Suprapubic skin (tissue), 4 donors: Measurements from ENCODE around the gene ZNF778. TPM values are rescaled to one million over a fixed set of nuclear protein-coding genes. Genes with fewer than 3 reads are reported as not detected.
A peak's percentile ranks its signal among the peaks of the same experiment; 100 is the strongest.

Experiments used
- DNase-seq, 2 donors: peaks; one replicate each; pipeline ENCODE4 v3.0.0-alpha.2; 2019; ENCODE audit warnings: low spot score in 2 of 2
- H3K27ac ChIP-seq: fragments of 200-600 bp; sonication (generic); one replicate; pipeline ENCODE4 v1.5.1; 2019
- H3K27me3 ChIP-seq: fragments of 200-600 bp; sonication (generic); one replicate; pipeline ENCODE4 v1.5.1; 2019
- H3K36me3 ChIP-seq: fragments of 200-600 bp; sonication (generic); one replicate; pipeline ENCODE4 v1.5.1; 2019
- H3K4me1 ChIP-seq: fragments of 200-600 bp; sonication (generic); one replicate; pipeline ENCODE4 v1.5.1; 2019
- H3K4me3 ChIP-seq: fragments of 200-600 bp; sonication (generic); one replicate; pipeline ENCODE4 v1.5.1; 2019; ENCODE audit warnings: mild to moderate bottlenecking
- H3K9me3 ChIP-seq: fragments of 200-600 bp; sonication (generic); one replicate; pipeline ENCODE4 v1.5.1; 2019
- CTCF ChIP-seq, 2 donors: fragments of 200-600 bp in 1 of 2; fragments of 450-650 bp in 1 of 2; sonication (generic) in 1 of 2; IDR thresholded peaks; one replicate each; pipeline ENCODE4 v1.5.1; 2016 to 2019; ENCODE audit warnings: antibody characterized with exemption in 2 of 2, mild to moderate bottlenecking in 1 of 2, moderate library complexity in 1 of 2
- EP300 ChIP-seq: sonication (generic); formaldehyde crosslinking; IDR thresholded peaks from one replicate; pipeline ENCODE4 v1.6.1; 2017; ENCODE audit warnings: antibody characterized with exemption
- POLR2A ChIP-seq, 2 donors: fragments of 450-650 bp; IDR thresholded peaks; one replicate each; pipeline ENCODE4 v1.6.1; 2017; ENCODE audit warnings: antibody characterized with exemption in 2 of 2, mild to moderate bottlenecking in 2 of 2, moderate library complexity in 2 of 2
- POLR2AphosphoS5 ChIP-seq, 3 donors: sonication (generic); formaldehyde crosslinking; IDR thresholded peaks; one replicate each; pipeline ENCODE4 v1.6.1; 2017; ENCODE audit warnings: antibody characterized with exemption in 3 of 3
- WGBS: methylation state at CpG from one replicate; pipeline ENCODE4 v1.1.5; 2018; 5-methylcytosine and 5-hydroxymethylcytosine counted together
- total RNA-seq, 4 donors: library from RNA; depleted of rRNA; stranded (reverse); fragments of >200 nt; gene quantifications; one replicate each; pipeline ENCODE4 v1.1.0, GENCODE V29; 2016

The ZNF778 gene
- total RNA-seq, 4 donors from 2014 or later = 22.0 to 69.6 (median 26.0) TPM

GRCh38 chr16:89192956-89193575, 24.4 kb upstream of the ZNF778 start:
- 3% methylated on average over 23 of the region's 39 CpGs for WGBS

GRCh38 chr16:89193576-89194293, 23.8 kb upstream of the ZNF778 start:
- no peak overlapping the region for H3K4me3 ChIP-seq
- H3K9me3 ChIP-seq = no peaks in the 10 kb centered on the region
- H3K27me3 ChIP-seq = peaks cover 26% of the 10 kb centered on the region
- 72% methylated on average over 13 of the region's 38 CpGs for WGBS
- no peak for TF ChIP-seq EP300
- no peak for TF ChIP-seq POLR2AphosphoS5 (IDR thresholded peaks at IDR 0.05)
- no peak for TF ChIP-seq POLR2A (IDR thresholded peaks at IDR 0.05)
- no peak for TF ChIP-seq CTCF (IDR thresholded peaks at IDR 0.05)
- peak in 1 of 2 donors; percentile 70 for DNase-seq
- H3K36me3 ChIP-seq = no peaks in the 10 kb centered on the region
- H3K27ac ChIP-seq = no peak overlapping the region
- H3K4me1 ChIP-seq = peaks cover 22% of the 10 kb centered on the region

More at GRCh38 chr16:89192956-89193575, 24.4 kb upstream of the ZNF778 start:
- Histone ChIP-seq H3K4me1 (peaks cover 22% of the 10 kb centered on the region), H3K4me3 (no peak overlapping the region), H3K27me3 (peaks cover 19% of the 10 kb centered on the region), H3K9me3 (no peaks in the 10 kb centered on the region), H3K27ac (no peak overlapping the region), H3K36me3 (no peaks in the 10 kb centered on the region)
- peak in 1 of 2 donors; percentile 70 for DNase-seq
- TF ChIP-seq POLR2A (IDR thresholded peaks at IDR 0.05) (no peak), EP300 (no peak), POLR2AphosphoS5 (IDR thresholded peaks at IDR 0.05) (no peak), CTCF (IDR thresholded peaks at IDR 0.05) (no peak)

DNA sequence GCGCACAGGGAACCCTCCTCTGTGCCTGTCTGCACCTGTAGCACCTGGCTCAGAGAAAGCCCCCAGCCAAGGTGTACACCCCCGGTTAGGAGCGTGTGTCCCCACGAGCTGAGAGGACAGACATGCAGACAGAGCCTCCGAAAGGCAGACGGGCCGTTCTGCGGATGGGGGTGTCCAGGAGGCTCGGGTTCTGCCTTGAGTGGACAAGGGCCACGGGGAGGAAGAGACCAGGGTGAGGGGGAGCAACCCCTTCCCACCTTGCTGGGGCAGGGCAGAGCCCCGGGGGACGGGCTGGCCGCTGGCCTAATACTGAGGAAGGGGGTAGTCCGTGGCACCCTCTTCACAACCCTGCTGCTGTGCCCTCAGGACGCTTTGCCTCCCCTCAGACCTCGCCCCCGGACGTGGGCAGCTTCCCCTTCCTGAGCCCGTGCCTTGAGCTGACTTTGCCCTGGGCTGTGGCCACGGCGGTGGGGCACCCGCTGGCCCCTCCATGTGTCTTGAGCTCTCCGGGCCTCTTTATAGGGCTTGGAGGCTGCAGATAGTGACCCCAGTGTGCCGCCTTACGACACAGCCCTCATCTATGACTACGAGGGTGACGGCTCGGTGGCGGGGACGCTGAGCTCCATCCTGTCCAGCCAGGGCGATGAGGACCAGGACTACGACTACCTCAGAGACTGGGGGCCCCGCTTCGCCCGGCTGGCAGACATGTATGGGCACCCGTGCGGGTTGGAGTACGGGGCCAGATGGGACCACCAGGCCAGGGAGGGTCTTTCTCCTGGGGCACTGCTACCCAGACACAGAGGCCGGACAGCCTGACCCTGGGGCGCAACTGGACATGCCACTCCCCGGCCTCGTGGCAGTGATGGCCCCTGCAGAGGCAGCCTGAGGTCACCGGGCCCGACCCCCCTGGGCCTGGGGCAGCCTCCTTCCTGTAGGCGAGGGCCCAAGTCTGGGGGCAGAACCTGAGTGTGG, 22.9 kb upstream of the ZNF778 start:
- DNase-seq = peak in 1 of 2 donors; percentile 66
- no peaks in the 10 kb centered on the region for H3K36me3 ChIP-seq
- no peak overlapping the region for H3K27ac ChIP-seq
- no peaks in the 10 kb centered on the region for H3K9me3 ChIP-seq
- TF ChIP-seq POLR2AphosphoS5 (IDR thresholded peaks at IDR 0.05) (no peak), EP300 (no peak), CTCF (IDR thresholded peaks at IDR 0.05) (no peak), POLR2A (IDR thresholded peaks at IDR 0.05) (no peak)
- H3K4me1 ChIP-seq = peaks cover 22% of the 10 kb centered on the region
- H3K27me3 ChIP-seq = peaks cover 35% of the 10 kb centered on the region
- WGBS = 82% methylated on average over 13 of the region's 45 CpGs
- no peak overlapping the region for H3K4me3 ChIP-seq

DNA sequence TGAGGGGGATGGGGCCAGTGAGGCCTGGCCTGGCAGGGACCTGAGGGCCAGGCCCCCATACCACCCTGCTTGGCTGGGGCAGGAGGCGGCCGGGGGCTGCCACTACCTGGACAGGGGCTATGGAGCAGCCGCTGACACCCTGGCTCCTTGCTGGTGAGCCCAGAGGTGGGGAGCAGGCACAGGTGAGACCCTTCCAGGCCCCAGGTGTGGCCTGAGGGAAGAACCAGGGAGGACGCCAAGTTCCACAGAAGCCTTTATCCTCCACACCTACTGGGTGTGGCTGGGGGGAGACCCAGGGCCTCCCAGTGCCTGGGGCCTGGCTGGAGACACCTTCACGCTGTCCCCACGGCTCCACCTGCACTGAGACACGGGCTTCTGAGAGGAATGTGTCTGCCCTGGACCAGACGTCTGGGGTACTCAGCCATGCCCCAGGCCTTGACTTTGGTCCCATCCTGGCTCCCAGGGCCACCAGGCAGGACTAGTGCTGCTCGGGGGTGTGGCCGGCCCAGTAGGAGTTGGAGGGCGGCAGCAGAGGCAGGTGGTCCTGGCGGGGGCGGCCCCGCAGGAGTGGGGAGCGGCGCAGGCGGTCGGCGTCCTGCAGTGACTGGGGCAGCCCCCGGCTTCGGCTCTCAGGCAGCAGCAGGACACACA, 21.9 kb upstream of the ZNF778 start:
- peaks cover 45% of the 10 kb centered on the region for H3K27me3 ChIP-seq
- WGBS = 43% methylated on average over 3 of the region's 21 CpGs
- no peak for TF ChIP-seq POLR2A (IDR thresholded peaks at IDR 0.05)

GRCh38 chr16:89197033-89197632, 20.4 kb upstream of the ZNF778 start:
- H3K4me1 ChIP-seq = peaks cover 35% of the 10 kb centered on the region
- peaks cover 47% of the 10 kb centered on the region for H3K27me3 ChIP-seq
- no peaks in the 10 kb centered on the region for H3K36me3 ChIP-seq
- TF ChIP-seq POLR2A (IDR thresholded peaks at IDR 0.05) (no peak), EP300 (no peak), CTCF (IDR thresholded peaks at IDR 0.05) (no peak), POLR2AphosphoS5 (IDR thresholded peaks at IDR 0.05) (no peak)
- no peak overlapping the region for H3K27ac ChIP-seq
- no peak for DNase-seq
- H3K4me3 ChIP-seq = no peak overlapping the region
- no peaks in the 10 kb centered on the region for H3K9me3 ChIP-seq
- WGBS = 82% methylated on average over 6 of the region's 13 CpGs

More for the DNA sequence above, 21.9 kb upstream of the ZNF778 start:
- DNase-seq = peak in 1 of 2 donors; percentile 79
- Histone ChIP-seq H3K36me3 (no peaks in the 10 kb centered on the region), H3K27ac (no peak overlapping the region), H3K4me3 (no peak overlapping the region), H3K9me3 (no peaks in the 10 kb centered on the region), H3K4me1 (peaks cover 29% of the 10 kb centered on the region)
